HG02571 (cell line): ENCODE measurements around the gene MARCKSL1.
"Not testable (repeated sequence)": the region's sequence is repeated elsewhere in the genome, so short reads cannot be mapped to it uniquely, and the experiment has no call there.

Source experiments
- ATAC-seq: cut with Tn5 transposase; IDR thresholded peaks from one replicate; pipeline ENCODE4 v1.9.1; 2021; ENCODE audit warnings: mild to moderate bottlenecking, moderate library complexity; ENCODE audit not compliant: unreplicated experiment

MARCKSL1 gene

GRCh38 chr1:32291708-32292538 is 44.1 kb downstream of the MARCKSL1 start, which contains the start of gene HDAC1:
TSS of gene HDAC1 (plus strand) at chr1:32292083. CDS start at chr1:32292170, 87 bp downstream.
- peak; percentile 97 for ATAC-seq

GRCh38 chr1:32291145-32291707 is 44.8 kb downstream of the MARCKSL1 start:
- ATAC-seq, result no peak

- no peak for ATAC-seq
Measured at GRCh38 chr1:32289256-32289655, 46.8 kb downstream of the MARCKSL1 start.

- ATAC-seq, result no peak
Measured at GRCh38 chr1:32286763-32287162, 49.3 kb downstream of the MARCKSL1 start.

GRCh38 chr1:32285658-32286057 is 50.4 kb downstream of the MARCKSL1 start:
- ATAC-seq, result no peak

GRCh38 chr1:32284777-32285176 is 51.3 kb downstream of the MARCKSL1 start:
- not testable (repeated sequence) for ATAC-seq
